Progenitor cell of endocrine pancreas (in vitro differentiated cells): ENCODE measurements around the gene HYDIN. TPM values are rescaled to one million over a fixed set of nuclear protein-coding genes. Genes with fewer than 3 reads are reported as not detected.
"Not testable (repeated sequence)": the region's sequence is repeated elsewhere in the genome, so short reads cannot be mapped to it uniquely, and the experiment has no call there.

ENCODE experiments used
- DNase-seq: peaks from one replicate; pipeline ENCODE4 v3.0.0; 2021; ENCODE audit warnings: low spot score; ENCODE audit not compliant: unreplicated experiment
- H3K27ac Mint-ChIP-seq: 2 replicates; pipeline ENCODE4 v1.8.0; 2021; ENCODE audit warnings: mild to moderate bottlenecking, moderate library complexity, mixed read lengths
- H3K27me3 Mint-ChIP-seq: 2 replicates; pipeline ENCODE4 v1.8.0; 2021; ENCODE audit warnings: mixed read lengths
- H3K36me3 Mint-ChIP-seq: 2 replicates; pipeline ENCODE4 v1.8.0; 2022; ENCODE audit warnings: mixed read lengths; ENCODE audit not compliant: insufficient read depth
- H3K4me1 Mint-ChIP-seq: 2 replicates; pipeline ENCODE4 v1.8.0; 2021; ENCODE audit warnings: low read depth, mixed read lengths
- H3K4me3 Mint-ChIP-seq: 2 replicates; pipeline ENCODE4 v1.8.0; 2021; ENCODE audit warnings: low read depth, mild to moderate bottlenecking, moderate library complexity, mixed read lengths
- H3K9me3 Mint-ChIP-seq: 2 replicates; pipeline ENCODE4 v1.8.0; 2021; ENCODE audit warnings: low read depth, mixed read lengths
- total RNA-seq: library from RNA; stranded (reverse); gene quantifications from 2 replicates; pipeline ENCODE4 v1.2.1, GENCODE V29; 2021
- TF ChIP-seq, protein P1 (sequence below): fragments of 200-600 bp; sonication (generic); IDR thresholded peaks from one replicate; pipeline ENCODE4 v1.5.0; 2021; ENCODE audit warnings: antibody characterized with exemption, mild to moderate bottlenecking; ENCODE audit not compliant: unreplicated experiment

The HYDIN gene
- total RNA-seq, 1 donor from 2014 or later: 21.7 TPM

DNA sequence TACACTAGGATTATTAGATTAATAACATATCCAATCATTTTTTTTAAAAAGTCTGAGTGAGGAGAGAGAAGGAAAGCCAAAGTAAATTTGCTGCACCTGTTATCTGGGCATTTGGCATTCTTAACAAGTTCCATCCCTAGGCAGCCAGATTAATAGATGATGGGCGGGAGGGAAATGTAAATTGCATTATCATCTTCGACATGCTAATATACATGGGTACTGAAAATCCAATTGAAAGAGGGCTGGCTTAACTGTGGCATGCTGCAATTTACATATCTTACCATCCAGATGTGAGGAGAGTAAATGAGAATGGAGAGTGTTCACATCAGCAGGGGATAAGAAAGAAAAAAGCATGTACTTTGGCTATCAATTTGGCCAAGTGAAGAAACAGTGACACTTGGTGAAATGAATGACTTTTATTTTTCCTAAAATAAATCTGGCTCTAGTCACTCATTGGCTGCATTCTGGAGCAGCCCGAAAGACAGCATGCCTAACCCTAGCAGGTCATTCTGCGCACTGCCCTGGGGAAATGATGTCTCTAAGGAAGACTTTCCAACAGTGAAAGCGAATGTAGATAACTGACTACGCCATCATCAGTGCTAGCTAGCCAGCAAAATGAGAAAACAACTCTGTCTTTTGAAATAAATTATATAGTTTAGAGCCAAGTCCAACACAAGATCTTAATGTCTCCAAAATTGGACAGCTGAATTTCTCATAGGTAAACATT lies 57.9 kb downstream of the HYDIN start:
- no peaks in the 10 kb centered on the region for H3K9me3 Mint-ChIP-seq
- peaks cover 9% of the 10 kb centered on the region for H3K36me3 Mint-ChIP-seq
- no peak overlapping the region for H3K4me3 Mint-ChIP-seq
- H3K4me1 Mint-ChIP-seq: peaks cover 2% of the 10 kb centered on the region
- DNase-seq: no peak
- H3K27me3 Mint-ChIP-seq: no peaks in the 10 kb centered on the region
- TF ChIP-seq, protein P1, sequence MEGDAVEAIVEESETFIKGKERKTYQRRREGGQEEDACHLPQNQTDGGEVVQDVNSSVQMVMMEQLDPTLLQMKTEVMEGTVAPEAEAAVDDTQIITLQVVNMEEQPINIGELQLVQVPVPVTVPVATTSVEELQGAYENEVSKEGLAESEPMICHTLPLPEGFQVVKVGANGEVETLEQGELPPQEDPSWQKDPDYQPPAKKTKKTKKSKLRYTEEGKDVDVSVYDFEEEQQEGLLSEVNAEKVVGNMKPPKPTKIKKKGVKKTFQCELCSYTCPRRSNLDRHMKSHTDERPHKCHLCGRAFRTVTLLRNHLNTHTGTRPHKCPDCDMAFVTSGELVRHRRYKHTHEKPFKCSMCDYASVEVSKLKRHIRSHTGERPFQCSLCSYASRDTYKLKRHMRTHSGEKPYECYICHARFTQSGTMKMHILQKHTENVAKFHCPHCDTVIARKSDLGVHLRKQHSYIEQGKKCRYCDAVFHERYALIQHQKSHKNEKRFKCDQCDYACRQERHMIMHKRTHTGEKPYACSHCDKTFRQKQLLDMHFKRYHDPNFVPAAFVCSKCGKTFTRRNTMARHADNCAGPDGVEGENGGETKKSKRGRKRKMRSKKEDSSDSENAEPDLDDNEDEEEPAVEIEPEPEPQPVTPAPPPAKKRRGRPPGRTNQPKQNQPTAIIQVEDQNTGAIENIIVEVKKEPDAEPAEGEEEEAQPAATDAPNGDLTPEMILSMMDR: no peak
- H3K27ac Mint-ChIP-seq: no peak overlapping the region

DNA sequence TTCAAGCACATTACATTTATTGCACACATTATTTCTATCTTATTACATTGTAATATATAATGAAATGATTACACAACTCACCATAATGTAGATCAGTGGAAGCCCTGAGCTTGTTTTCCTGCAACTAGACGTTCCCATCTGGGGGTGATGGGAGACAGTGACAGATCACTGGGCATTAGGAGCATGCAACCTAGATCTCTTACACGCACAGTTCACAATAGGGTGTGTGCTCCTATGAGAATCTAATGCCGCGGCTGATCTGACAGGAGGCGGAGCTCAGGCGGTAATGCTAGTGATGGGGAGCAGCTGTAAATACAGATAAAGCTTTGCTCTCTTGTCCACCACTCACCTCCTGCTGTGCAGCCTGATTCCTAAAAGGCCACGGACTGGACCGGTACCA lies 69.5 kb downstream of the HYDIN start:
- H3K4me3 Mint-ChIP-seq, H3K36me3 Mint-ChIP-seq, H3K4me1 Mint-ChIP-seq, H3K27me3 Mint-ChIP-seq, H3K9me3 Mint-ChIP-seq, DNase-seq, H3K27ac Mint-ChIP-seq: not testable (repeated sequence)

GRCh38 chr16:71157278-71157677 lies 73.2 kb downstream of the HYDIN start:
- H3K4me1 Mint-ChIP-seq, H3K4me3 Mint-ChIP-seq, H3K27me3 Mint-ChIP-seq, H3K36me3 Mint-ChIP-seq, H3K27ac Mint-ChIP-seq, DNase-seq, H3K9me3 Mint-ChIP-seq: not testable (repeated sequence)

DNA sequence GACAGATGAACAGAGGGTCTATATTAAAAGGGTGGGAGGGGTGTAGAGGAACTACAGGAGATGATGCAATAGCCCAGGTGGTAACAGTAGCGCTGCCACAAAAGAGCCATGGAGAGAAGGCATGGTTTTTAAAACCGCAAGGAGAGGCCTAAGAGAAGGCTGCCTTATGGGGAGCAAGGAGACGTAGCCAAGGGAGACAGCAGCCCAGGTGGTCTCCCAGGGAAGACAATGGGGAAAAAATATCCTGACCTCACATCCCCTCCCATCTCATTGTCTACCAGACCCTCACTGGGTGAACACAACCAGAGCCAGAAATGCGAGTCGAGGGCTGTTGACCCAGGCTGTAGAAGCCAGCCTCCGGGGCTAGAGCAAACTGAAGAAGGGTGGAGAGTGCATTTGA lies 77.2 kb downstream of the HYDIN start:
- not testable (repeated sequence) for H3K27ac Mint-ChIP-seq, DNase-seq, H3K4me3 Mint-ChIP-seq, H3K9me3 Mint-ChIP-seq, H3K27me3 Mint-ChIP-seq, H3K4me1 Mint-ChIP-seq, H3K36me3 Mint-ChIP-seq

DNA sequence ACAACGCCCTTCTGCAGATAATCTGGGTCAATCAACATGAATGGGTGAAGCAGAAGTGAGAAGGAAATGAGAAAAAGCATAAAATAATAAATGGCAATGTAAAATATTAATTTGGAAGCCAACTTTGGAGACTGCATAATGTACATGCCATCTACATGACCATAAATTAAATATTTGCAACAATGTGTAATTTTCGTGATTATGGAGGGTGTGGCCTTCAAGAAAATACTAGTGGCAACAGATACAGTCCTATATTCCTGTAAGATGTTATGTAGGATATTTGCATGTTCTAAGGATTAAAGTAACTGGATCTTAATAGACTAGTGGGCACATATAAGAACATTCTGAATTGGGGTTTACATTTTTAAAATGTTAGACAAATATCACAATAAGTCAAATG lies 78.9 kb downstream of the HYDIN start:
- H3K36me3 Mint-ChIP-seq, H3K4me1 Mint-ChIP-seq: not testable (repeated sequence)

GRCh38 chr16:71143246-71143645 lies 87.3 kb downstream of the HYDIN start:
- not testable (repeated sequence) for DNase-seq, H3K27ac Mint-ChIP-seq, H3K4me1 Mint-ChIP-seq, H3K27me3 Mint-ChIP-seq, H3K36me3 Mint-ChIP-seq, H3K9me3 Mint-ChIP-seq, H3K4me3 Mint-ChIP-seq

More for the DNA sequence above, 78.9 kb downstream of the HYDIN start:
- DNase-seq, H3K9me3 Mint-ChIP-seq, H3K27me3 Mint-ChIP-seq, H3K27ac Mint-ChIP-seq, H3K4me3 Mint-ChIP-seq: not testable (repeated sequence)

DNA sequence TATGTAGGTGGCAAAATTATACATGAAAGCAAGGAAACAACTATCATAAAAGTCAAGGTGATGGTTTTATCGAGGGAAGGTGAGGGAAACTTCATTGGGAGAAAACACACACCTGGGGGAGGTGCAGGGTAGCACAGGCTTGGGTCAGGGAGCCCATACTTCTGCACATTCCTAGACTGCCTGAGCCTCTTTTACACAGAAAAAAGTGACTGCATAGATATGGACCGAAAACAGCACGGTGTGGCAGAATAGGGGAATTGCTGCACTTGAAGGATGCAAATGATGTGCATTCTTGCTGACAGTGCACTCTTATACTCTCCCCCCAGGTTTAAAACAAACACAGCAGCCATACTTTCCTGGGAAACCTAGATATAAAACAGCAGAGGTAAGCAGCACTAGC lies 120.0 kb downstream of the HYDIN start:
- not testable (repeated sequence) for H3K36me3 Mint-ChIP-seq, H3K27ac Mint-ChIP-seq, DNase-seq, H3K4me3 Mint-ChIP-seq, H3K4me1 Mint-ChIP-seq, H3K9me3 Mint-ChIP-seq, H3K27me3 Mint-ChIP-seq

GRCh38 chr16:71109656-71110208 lies 120.8 kb downstream of the HYDIN start:
- not testable (repeated sequence) for H3K27ac Mint-ChIP-seq, H3K4me3 Mint-ChIP-seq, H3K27me3 Mint-ChIP-seq, H3K36me3 Mint-ChIP-seq, H3K4me1 Mint-ChIP-seq, H3K9me3 Mint-ChIP-seq, DNase-seq

DNA sequence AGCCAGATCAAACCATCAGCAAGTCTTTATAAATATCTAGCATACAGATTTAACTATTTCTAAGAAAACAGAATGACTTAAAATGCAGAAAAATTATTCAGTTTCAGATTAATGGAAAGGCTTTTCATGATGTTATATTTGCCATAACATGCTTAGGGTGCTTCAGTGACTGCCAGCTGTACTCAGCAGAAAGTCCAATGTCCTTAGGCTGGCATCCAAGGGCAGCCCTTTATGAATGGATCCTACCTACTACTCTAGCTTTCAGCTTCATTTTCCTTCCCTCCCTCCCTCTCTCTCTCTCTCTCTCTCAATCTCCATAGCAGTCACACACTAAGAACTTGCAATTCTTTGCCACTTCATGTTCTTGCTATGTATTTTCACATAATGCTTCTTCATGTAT lies 124.6 kb downstream of the HYDIN start:
- H3K4me3 Mint-ChIP-seq, H3K27me3 Mint-ChIP-seq, H3K36me3 Mint-ChIP-seq, H3K27ac Mint-ChIP-seq, H3K4me1 Mint-ChIP-seq, H3K9me3 Mint-ChIP-seq, DNase-seq: not testable (repeated sequence)

DNA sequence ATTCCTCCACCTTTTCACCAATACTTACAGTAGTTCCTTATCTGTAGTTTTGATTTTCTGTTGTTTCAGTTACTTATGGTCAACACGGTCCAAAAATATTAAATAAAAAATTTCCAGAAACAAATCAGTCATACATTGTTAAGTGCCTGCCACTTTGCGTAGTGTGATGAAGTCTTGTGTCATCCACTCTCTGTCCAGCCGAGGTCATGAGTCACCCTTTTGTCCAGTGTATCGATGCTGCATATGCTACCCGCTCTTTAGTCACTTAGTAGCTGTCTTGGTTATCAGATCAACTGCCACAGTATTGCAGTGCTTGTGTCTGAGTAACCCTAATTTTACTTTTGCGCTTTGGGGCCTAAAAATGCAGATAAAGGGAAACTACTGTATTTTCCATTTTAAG lies 146.9 kb downstream of the HYDIN start:
- not testable (repeated sequence) for H3K4me3 Mint-ChIP-seq, H3K27me3 Mint-ChIP-seq, DNase-seq, H3K9me3 Mint-ChIP-seq, H3K4me1 Mint-ChIP-seq, H3K27ac Mint-ChIP-seq, H3K36me3 Mint-ChIP-seq

- not testable (repeated sequence) for H3K4me3 Mint-ChIP-seq, H3K4me1 Mint-ChIP-seq, H3K9me3 Mint-ChIP-seq, H3K27ac Mint-ChIP-seq, H3K36me3 Mint-ChIP-seq, DNase-seq, H3K27me3 Mint-ChIP-seq
Measured at GRCh38 chr16:71080777-71081176, 149.7 kb downstream of the HYDIN start.

GRCh38 chr16:71080262-71080661 lies 150.3 kb downstream of the HYDIN start:
- not testable (repeated sequence) for H3K4me1 Mint-ChIP-seq, H3K27me3 Mint-ChIP-seq, H3K9me3 Mint-ChIP-seq, DNase-seq, H3K27ac Mint-ChIP-seq, H3K4me3 Mint-ChIP-seq, H3K36me3 Mint-ChIP-seq

GRCh38 chr16:71070651-71071050 lies 159.9 kb downstream of the HYDIN start:
- not testable (repeated sequence) for H3K9me3 Mint-ChIP-seq, H3K27me3 Mint-ChIP-seq, DNase-seq, H3K4me1 Mint-ChIP-seq, H3K36me3 Mint-ChIP-seq, H3K4me3 Mint-ChIP-seq, H3K27ac Mint-ChIP-seq
